A549 (cell line): Measurements from ENCODE around the gene EPHA5.

Source experiments
- E2F6 ChIP-seq: IDR thresholded peaks from 2 replicates; pipeline ENCODE4 v1.6.1; 2012; ENCODE audit warnings: low read depth, borderline replicate concordance
- ELK1 ChIP-seq: fragments of 150-350 bp; IDR thresholded peaks from 2 replicates; pipeline ENCODE4 v1.6.1; 2014; ENCODE audit warnings: low read depth, mild to moderate bottlenecking, low read length
- EP300 ChIP-seq, 2 experiments: fragments of >200 bp; sonication (Bioruptor Twin); formaldehyde crosslinking; IDR thresholded peaks; 2 replicates in 1 of 2; 3 replicates in 1 of 2; pipeline ENCODE4 v1.6.1; 2016 to 2017
- HOXB5 ChIP-seq: fragments of 250-450 bp; sonication (Bioruptor Pico); IDR thresholded peaks from 2 replicates; pipeline ENCODE4 v1.5.0; 2020; ENCODE audit warnings: mild to moderate bottlenecking, moderate library complexity
- KDM5A ChIP-seq: fragments of 200-600 bp; sonication (generic); IDR thresholded peaks from 2 replicates; pipeline ENCODE4 v1.6.1; 2016; ENCODE audit warnings: antibody characterized with exemption, mild to moderate bottlenecking
- POLR2A ChIP-seq: IDR thresholded peaks from 2 replicates; pipeline ENCODE4 v1.6.1; 2012; ENCODE audit warnings: mild to moderate bottlenecking, low read length
- RAD21 ChIP-seq, 2 experiments: fragments of >200 bp in 1 of 2; sonication (Bioruptor Twin) in 1 of 2; formaldehyde crosslinking in 1 of 2; IDR thresholded peaks in 1 of 2; conservative IDR thresholded peaks in 1 of 2; 2 replicates in 1 of 2; 3 replicates in 1 of 2; pipeline ENCODE4 v1.6.1; 2012 to 2018; ENCODE audit warnings: inconsistent platforms in 1 of 2
- RFX5 ChIP-seq: fragments of 450-650 bp; IDR thresholded peaks from 2 replicates; pipeline ENCODE4 v1.7.1; 2014; ENCODE audit warnings: antibody characterized with exemption, mild to moderate bottlenecking, moderate library complexity
- ZNF302 ChIP-seq: fragments of 250-450 bp; sonication (Bioruptor Pico); IDR thresholded peaks from 2 replicates; pipeline ENCODE4 v1.9.0; 2021; ENCODE audit warnings: inconsistent platforms, mild to moderate bottlenecking, moderate library complexity
- TF ChIP-seq, protein P1 (sequence below): fragments of >200 bp; sonication (Bioruptor Twin); formaldehyde crosslinking; IDR thresholded peaks from 3 replicates; pipeline ENCODE4 v1.5.1; 2016
- TF ChIP-seq, protein P2 (sequence below): IDR thresholded peaks from 2 replicates; pipeline ENCODE4 v1.6.1; 2012

DNA sequence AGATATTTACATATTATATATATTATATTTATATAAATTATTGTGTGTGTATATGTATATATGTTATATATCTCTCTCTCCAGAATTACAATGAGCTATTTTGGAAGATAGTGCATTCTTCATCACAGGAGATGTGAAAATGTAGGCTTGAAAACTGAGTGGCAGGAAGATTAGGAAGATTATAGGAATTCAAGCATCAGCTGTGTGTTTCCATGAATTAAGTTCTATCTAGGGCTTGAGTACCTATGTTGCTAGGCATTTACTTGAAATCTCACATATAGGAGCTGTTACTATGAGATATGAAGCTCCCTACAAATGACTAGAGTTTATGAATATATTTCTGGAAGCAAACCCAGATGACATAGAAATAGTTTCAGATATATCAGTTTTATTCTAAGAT lies 328.7 kb downstream of the EPHA5 start:
- TF ChIP-seq POLR2A (no peak), HOXB5 (CRISPR knock-in tag) (no peak), ZNF302 (CRISPR knock-in tag) (no peak), EP300 (IDR thresholded peaks at IDR 0.05) (no peak), KDM5A (no peak), ELK1 (no peak), RFX5 (no peak), E2F6 (no peak), RAD21 (conservative IDR thresholded peaks at IDR 0.05 in 1 of 2, IDR thresholded peaks at IDR 0.05 in 1 of 2) (no peak)
- TF ChIP-seq, protein P1, sequence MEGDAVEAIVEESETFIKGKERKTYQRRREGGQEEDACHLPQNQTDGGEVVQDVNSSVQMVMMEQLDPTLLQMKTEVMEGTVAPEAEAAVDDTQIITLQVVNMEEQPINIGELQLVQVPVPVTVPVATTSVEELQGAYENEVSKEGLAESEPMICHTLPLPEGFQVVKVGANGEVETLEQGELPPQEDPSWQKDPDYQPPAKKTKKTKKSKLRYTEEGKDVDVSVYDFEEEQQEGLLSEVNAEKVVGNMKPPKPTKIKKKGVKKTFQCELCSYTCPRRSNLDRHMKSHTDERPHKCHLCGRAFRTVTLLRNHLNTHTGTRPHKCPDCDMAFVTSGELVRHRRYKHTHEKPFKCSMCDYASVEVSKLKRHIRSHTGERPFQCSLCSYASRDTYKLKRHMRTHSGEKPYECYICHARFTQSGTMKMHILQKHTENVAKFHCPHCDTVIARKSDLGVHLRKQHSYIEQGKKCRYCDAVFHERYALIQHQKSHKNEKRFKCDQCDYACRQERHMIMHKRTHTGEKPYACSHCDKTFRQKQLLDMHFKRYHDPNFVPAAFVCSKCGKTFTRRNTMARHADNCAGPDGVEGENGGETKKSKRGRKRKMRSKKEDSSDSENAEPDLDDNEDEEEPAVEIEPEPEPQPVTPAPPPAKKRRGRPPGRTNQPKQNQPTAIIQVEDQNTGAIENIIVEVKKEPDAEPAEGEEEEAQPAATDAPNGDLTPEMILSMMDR, result no peak
- TF ChIP-seq, protein P2, sequence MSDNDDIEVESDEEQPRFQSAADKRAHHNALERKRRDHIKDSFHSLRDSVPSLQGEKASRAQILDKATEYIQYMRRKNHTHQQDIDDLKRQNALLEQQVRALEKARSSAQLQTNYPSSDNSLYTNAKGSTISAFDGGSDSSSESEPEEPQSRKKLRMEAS, result no peak
